Neutrophil (primary cell): Measurements from ENCODE around the gene HOXD13.

Experiments
- H3K27ac ChIP-seq: fragments of 200-600 bp; sonication (generic); 2 replicates; pipeline ENCODE4 v1.5.1; 2016; ENCODE audit warnings: mild to moderate bottlenecking, moderate library complexity
- H3K27me3 ChIP-seq: fragments of 200-600 bp; sonication (generic); 2 replicates; pipeline ENCODE4 v1.6.0; 2016; ENCODE audit warnings: mild to moderate bottlenecking
- H3K36me3 ChIP-seq: fragments of 200-600 bp; sonication (generic); 2 replicates; pipeline ENCODE4 v1.5.1; 2017
- H3K4me1 ChIP-seq, 2 experiments: fragments of 200-600 bp in 1 of 2; sonication (generic) in 1 of 2; 1 replicate in 1 of 2; 2 replicates in 1 of 2; pipeline versions ENCODE4 v1.5.1 to v1.6.1; 2013 to 2016; ENCODE audit warnings: low read depth in 1 of 2, low read length in 1 of 2, mild to moderate bottlenecking in 1 of 2, moderate library complexity in 1 of 2; ENCODE audit not compliant: control insufficient read depth in 1 of 2, insufficient read depth in 1 of 2
- H3K4me3 ChIP-seq, 2 experiments: fragments of 200-600 bp in 1 of 2; sonication (generic) in 1 of 2; 1 replicate in 1 of 2; 2 replicates in 1 of 2; pipeline ENCODE4 v1.5.1; 2013 to 2016; ENCODE audit warnings: low read depth in 1 of 2, low read length in 1 of 2, mild to moderate bottlenecking in 1 of 2, moderate library complexity in 1 of 2
- H3K9me3 ChIP-seq: fragments of 200-600 bp; sonication (generic); 2 replicates; pipeline ENCODE4 v1.5.1; 2016
- TF ChIP-seq, protein P1 (sequence below): fragments of 200-600 bp; sonication (generic); IDR thresholded peaks from 2 replicates; pipeline ENCODE4 v1.5.1; 2016; ENCODE audit warnings: antibody characterized with exemption

Gene HOXD13

GRCh38 chr2:176075481-176075880 is 17.0 kb upstream of the HOXD13 start:
- Histone ChIP-seq H3K4me3 (no peak overlapping the region), H3K36me3 (no peaks in the 10 kb centered on the region), H3K27ac (no peak overlapping the region), H3K9me3 (peaks cover 1% of the 10 kb centered on the region), H3K4me1 (peaks cover 17 to 24% of the 10 kb centered on the region in 2 experiments), H3K27me3 (peaks cover 100% of the 10 kb centered on the region)
- TF ChIP-seq, protein P1, sequence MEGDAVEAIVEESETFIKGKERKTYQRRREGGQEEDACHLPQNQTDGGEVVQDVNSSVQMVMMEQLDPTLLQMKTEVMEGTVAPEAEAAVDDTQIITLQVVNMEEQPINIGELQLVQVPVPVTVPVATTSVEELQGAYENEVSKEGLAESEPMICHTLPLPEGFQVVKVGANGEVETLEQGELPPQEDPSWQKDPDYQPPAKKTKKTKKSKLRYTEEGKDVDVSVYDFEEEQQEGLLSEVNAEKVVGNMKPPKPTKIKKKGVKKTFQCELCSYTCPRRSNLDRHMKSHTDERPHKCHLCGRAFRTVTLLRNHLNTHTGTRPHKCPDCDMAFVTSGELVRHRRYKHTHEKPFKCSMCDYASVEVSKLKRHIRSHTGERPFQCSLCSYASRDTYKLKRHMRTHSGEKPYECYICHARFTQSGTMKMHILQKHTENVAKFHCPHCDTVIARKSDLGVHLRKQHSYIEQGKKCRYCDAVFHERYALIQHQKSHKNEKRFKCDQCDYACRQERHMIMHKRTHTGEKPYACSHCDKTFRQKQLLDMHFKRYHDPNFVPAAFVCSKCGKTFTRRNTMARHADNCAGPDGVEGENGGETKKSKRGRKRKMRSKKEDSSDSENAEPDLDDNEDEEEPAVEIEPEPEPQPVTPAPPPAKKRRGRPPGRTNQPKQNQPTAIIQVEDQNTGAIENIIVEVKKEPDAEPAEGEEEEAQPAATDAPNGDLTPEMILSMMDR, result no peak

- TF ChIP-seq, protein P1, result no peak
- Histone ChIP-seq H3K36me3 (no peaks in the 10 kb centered on the region), H3K27ac (no peak overlapping the region), H3K4me3 (no peak overlapping the region), H3K9me3 (peaks cover 7% of the 10 kb centered on the region), H3K4me1 (peaks cover 23 to 30% of the 10 kb centered on the region in 2 experiments), H3K27me3 (peaks cover 100% of the 10 kb centered on the region)
Observed at GRCh38 chr2:176076063-176076462, 16.5 kb upstream of the HOXD13 start.

DNA sequence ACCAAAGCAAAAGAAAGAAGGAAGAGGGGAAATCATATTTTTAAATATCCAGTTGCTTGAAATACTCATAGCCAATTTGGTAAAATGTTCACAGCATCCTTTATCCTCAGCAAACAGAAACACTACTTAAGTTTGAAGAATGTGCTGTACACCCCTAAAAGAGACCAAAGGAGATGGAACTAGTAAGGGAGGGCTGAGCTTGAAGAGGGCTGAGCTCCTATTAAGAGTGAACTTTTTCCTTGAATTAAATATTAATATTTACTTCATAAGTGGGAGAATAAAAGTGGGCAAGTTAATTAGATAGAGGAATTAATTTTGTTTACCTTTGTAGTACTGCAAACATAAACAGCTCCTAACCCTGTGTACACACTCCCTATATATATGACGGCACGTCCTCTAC is 15.7 kb upstream of the HOXD13 start:
- TF ChIP-seq, protein P1, result no peak
- Histone ChIP-seq H3K36me3 (no peaks in the 10 kb centered on the region), H3K27me3 (peaks cover 100% of the 10 kb centered on the region), H3K9me3 (peaks cover 9% of the 10 kb centered on the region), H3K4me1 (peaks cover 30 to 31% of the 10 kb centered on the region in 2 experiments), H3K27ac (no peak overlapping the region), H3K4me3 (no peak overlapping the region)

- H3K9me3 ChIP-seq, result peaks cover 9% of the 10 kb centered on the region
- H3K27ac ChIP-seq, result no peak overlapping the region
- no peaks in the 10 kb centered on the region for H3K36me3 ChIP-seq
- H3K4me3 ChIP-seq, result peak overlapping the region; percentile 50 to 58
- H3K4me1 ChIP-seq, result peaks cover 48 to 49% of the 10 kb centered on the region in 2 experiments
- TF ChIP-seq, protein P1, result no peak
- H3K27me3 ChIP-seq, result peaks cover 100% of the 10 kb centered on the region
Observed at GRCh38 chr2:176078541-176079284, 13.8 kb upstream of the HOXD13 start.

- peaks cover 9% of the 10 kb centered on the region for H3K9me3 ChIP-seq
- H3K4me3 ChIP-seq, result peak overlapping the region; percentile 50 to 58
- peaks cover 100% of the 10 kb centered on the region for H3K27me3 ChIP-seq
- no peaks in the 10 kb centered on the region for H3K36me3 ChIP-seq
- H3K27ac ChIP-seq, result no peak overlapping the region
- TF ChIP-seq, protein P1, result no peak
- peaks cover 52 to 55% of the 10 kb centered on the region in 2 experiments for H3K4me1 ChIP-seq
Observed at GRCh38 chr2:176079285-176079830, 13.2 kb upstream of the HOXD13 start.
